Measurements from ENCODE around the gene CCL4.

The CCL4 gene

DNA sequence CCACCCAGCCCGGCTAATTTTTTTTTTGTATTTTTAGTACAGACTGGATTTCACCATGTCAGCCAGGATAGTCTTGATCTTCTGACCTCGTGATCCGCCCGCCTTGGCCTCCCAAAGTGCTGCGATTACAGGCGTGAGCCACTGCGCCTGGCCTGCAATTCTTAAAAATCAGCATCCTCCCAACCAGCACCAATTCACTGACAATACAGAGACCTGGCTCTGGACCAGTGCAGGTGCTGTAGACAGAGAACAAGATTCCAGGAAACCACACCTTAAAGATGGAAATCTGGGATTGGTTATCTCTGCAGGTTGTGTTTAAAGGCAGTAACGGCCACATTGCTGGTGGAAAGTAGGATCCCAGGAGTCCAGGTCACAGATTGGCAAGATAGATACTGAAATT is 39.2 kb downstream of the CCL4 start:
- no peak for DNase-seq (ENCODE audit: low read depth in 4 of 4, low spot score in 1 of 4)

DNA sequence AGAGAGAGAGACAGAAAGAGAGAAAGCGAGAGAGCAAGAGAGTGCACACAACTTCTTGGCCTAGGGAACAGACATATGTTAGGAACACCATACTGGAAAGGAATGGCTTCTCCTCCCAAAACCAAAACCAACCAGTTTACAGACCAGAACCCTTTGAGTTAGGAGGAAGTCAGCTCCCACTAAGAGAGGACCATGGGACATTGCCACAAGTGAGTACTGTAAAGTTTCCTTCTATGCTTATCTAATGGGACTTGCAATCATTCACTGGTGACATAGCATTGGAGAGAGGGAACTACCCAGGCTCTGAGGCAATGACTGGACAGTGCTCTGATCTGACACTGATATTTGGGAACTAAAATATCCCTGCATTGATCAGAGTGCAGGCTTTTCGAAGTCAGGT is 40.4 kb downstream of the CCL4 start:
- DNase-seq (ENCODE audit: low read depth in 4 of 4, low spot score in 1 of 4), result no peak

- no peak for DNase-seq (ENCODE audit: low read depth in 4 of 4, low spot score in 1 of 4)
Observed at GRCh38 chr17:36144981-36145729, 41.5 kb downstream of the CCL4 start.

DNA sequence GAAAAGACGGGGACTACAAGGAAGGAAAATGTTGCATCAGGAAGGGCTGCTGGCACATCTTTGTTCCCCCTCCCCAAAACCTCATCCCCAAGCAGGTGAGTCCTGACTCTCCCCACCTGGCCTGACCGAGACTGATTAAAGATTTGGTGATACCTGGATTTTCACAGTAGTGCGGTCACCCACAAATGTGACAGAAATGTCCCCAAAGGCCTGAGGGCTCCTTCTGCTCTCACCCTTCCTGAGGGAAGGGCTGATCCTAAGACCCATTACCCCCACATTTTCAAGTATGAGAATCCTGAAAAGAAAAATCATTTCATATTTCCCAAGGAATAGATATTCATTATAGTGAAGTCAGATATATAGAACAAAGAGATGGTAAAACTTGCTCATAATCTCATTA is 44.0 kb downstream of the CCL4 start:
- DNase-seq (ENCODE audit: low read depth in 4 of 4, low spot score in 1 of 4), result no peak

DNA sequence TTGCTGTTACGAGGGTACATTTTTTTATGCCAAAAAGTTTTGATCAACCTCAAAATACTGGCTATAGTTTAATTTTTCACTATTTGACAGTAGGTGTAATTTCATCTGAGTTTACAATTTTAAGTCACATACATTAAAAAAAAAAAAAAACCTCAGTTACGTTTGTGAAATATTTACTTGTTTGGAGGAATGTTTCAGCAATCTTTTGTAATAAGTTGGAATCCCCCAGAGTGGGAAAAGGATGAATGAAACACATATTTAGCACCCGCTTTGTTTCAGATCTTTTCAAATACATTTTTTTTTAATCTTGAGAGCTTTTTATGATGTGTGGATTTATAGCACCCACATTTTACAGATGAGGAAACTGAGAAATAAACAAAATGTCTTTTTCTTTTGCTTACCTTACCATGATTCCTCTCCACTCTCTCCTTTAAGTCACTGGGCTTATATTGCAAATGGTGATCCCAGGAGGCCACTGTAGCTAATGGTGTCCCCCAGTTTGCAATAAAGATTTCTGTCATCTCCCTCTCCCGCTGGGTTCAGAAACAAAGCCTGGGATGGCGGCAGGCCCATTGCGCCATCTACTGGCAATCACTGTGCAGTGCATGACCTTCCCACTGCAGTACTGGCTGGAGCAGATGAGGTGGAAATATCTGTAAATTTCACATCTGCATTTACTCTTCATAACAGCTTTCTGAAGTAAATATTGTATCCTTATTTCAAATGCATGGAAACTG is 45.1 kb downstream of the CCL4 start:
- peak; percentile 34 to 50 (median 40) for DNase-seq (ENCODE audit: low read depth in 4 of 4, low spot score in 1 of 4)

DNA sequence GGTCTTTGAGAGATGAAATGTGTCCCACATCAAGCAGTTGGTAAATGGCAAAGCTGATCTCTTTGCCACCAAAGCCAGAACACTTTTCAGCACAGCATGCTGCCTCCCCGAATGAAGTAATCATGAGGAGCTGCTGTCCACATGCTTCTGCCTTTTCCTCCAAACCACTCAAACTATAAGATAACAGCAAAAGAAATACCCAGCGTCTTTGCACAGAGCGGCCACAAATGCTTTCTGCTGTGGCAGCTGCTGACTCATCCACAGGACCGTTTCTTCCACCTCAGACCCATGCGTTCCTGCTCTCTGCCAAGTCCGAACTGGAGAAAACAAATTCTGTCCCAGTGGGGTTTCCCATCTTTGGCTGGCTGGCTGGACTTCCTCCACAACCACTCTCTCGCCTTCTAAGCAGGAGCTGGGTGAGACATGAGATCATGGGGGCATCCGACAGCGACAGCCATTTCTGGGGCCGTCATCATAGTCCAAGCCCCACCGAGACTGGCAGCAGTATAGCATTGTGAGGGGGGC is 45.7 kb downstream of the CCL4 start:
- no peak for DNase-seq (ENCODE audit: low read depth in 4 of 4, low spot score in 1 of 4)

GRCh38 chr17:36151891-36152638 is 48.4 kb downstream of the CCL4 start:
- no peak for DNase-seq (ENCODE audit: low read depth in 4 of 4, low spot score in 1 of 4)

DNA sequence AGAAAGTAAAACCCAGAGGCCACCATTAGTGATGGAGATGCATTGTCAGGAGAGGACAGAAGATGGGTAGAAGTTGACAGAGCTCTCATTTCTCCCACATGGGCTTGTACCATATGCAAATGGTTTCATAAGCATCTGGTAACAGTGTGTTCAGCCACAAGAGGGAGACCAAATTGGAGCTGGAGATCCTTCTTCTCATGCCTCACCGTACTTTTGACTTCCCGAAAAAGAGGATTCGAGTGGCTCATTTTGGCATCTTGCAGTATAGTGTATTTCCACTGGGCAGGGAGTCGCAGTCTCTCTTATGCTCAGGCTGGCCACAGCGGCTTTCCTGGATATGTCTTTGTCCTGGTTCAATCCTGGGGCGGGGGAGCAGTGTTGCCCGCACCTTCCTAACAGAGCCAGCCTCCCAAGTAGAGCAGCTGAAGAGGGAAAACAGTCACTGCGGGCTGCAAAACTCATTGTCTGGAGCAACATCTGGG is 49.1 kb downstream of the CCL4 start:
- DNase-seq (ENCODE audit: low read depth in 4 of 4, low spot score in 1 of 4), result no peak

DNA sequence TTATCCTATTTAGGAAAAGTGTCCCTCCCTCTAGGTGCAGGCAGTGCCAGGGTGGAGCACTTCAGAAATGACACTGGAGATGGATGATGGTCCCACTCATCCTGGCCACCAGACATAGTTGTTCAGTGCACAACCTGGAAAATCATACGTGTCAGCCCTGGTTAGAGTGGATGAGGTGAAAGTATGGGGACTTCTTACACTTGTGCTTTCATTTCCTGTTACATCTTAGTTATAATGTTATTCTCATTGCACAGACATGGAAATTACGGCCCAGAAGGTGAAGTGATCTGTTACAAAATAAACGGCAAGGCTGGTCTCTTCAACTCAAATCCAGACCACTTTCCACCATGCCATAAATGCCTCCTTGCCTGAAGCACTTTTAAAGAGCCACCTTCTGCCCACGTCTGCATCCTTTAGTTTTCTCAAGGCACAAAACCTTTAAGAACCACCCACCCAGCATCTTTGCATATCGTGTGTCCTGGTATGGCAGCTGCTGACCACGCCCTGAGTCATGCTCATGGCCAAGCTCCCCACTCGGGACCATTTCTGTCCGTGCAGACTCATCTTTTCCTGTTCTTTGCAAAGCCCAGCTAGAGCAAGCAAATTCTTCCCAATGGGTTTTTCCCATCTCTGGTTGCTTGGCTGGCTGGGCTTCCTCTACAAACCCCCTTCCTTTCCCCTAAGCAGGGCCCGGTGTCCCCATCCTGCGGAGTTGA is 50.4 kb downstream of the CCL4 start:
- DNase-seq (ENCODE audit: low read depth in 4 of 4, low spot score in 1 of 4), result no peak
